ENCODE measurements around the gene WDFY3. TPM values are rescaled to one million over a fixed set of nuclear protein-coding genes. Genes with fewer than 3 reads are reported as not detected.

The WDFY3 gene
- polyA plus RNA-seq, 1 of the 3 experiments (the other 2 are of a cell fraction) = 13.8 TPM

- peak; percentile 43; the same call in 1 of the 2 replicates for TF ChIP-seq TCF12 (IDR thresholded peaks at IDR 0.05)
- no peak for TF ChIP-seq RFX5 (IDR thresholded peaks at IDR 0.05; ENCODE audit: low read length)
- no peak for TF ChIP-seq FOSL2 (IDR thresholded peaks at IDR 0.05; ENCODE audit: borderline replicate concordance, low read depth)
- TF ChIP-seq JUND (IDR thresholded peaks at IDR 0.05) = no peak
- no peak for TF ChIP-seq REST (IDR thresholded peaks at IDR 0.05; ENCODE audit: low read depth, low read length)
- no peak for TF ChIP-seq MXI1 (IDR thresholded peaks at IDR 0.05; ENCODE audit: low read depth, low read length)
- no peak for TF ChIP-seq RAD21 (IDR thresholded peaks at IDR 0.05; ENCODE audit: low read length)
- TF ChIP-seq EP300 (IDR thresholded peaks at IDR 0.05; ENCODE audit: borderline replicate concordance in 1 of 2, low read depth in 1 of 2, low read length in 1 of 2) = no peak
- no peak for TF ChIP-seq SMC3 (IDR thresholded peaks at IDR 0.05; ENCODE audit: low read depth, low read length)
- no peak for TF ChIP-seq CHD2 (IDR thresholded peaks at IDR 0.05; ENCODE audit: low read length, partially characterized antibody)
- TF ChIP-seq PBX3 (IDR thresholded peaks at IDR 0.05) = no peak
- TF ChIP-seq, protein P1, sequence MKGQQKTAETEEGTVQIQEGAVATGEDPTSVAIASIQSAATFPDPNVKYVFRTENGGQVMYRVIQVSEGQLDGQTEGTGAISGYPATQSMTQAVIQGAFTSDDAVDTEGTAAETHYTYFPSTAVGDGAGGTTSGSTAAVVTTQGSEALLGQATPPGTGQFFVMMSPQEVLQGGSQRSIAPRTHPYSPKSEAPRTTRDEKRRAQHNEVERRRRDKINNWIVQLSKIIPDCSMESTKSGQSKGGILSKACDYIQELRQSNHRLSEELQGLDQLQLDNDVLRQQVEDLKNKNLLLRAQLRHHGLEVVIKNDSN (IDR thresholded peaks at IDR 0.05; ENCODE audit: borderline replicate concordance, low read depth) = no peak
- TF ChIP-seq, protein P2, sequence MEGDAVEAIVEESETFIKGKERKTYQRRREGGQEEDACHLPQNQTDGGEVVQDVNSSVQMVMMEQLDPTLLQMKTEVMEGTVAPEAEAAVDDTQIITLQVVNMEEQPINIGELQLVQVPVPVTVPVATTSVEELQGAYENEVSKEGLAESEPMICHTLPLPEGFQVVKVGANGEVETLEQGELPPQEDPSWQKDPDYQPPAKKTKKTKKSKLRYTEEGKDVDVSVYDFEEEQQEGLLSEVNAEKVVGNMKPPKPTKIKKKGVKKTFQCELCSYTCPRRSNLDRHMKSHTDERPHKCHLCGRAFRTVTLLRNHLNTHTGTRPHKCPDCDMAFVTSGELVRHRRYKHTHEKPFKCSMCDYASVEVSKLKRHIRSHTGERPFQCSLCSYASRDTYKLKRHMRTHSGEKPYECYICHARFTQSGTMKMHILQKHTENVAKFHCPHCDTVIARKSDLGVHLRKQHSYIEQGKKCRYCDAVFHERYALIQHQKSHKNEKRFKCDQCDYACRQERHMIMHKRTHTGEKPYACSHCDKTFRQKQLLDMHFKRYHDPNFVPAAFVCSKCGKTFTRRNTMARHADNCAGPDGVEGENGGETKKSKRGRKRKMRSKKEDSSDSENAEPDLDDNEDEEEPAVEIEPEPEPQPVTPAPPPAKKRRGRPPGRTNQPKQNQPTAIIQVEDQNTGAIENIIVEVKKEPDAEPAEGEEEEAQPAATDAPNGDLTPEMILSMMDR (IDR thresholded peaks at IDR 0.05) = peak; percentile 40
- TF ChIP-seq TAF1 (IDR thresholded peaks at IDR 0.05; ENCODE audit: borderline replicate concordance, low read depth, low read length) = no peak
- no peak for TF ChIP-seq POLR2AphosphoS5 (IDR thresholded peaks at IDR 0.05; ENCODE audit: low read depth, low read length)
- TF ChIP-seq SIN3A (IDR thresholded peaks at IDR 0.05; ENCODE audit: borderline replicate concordance, low read depth, low read length) = no peak
- TF ChIP-seq IRF3 (IDR thresholded peaks at IDR 0.05; ENCODE audit: low read depth, low read length) = no peak
- TF ChIP-seq GATA2 (CRISPR knock-in tag; IDR thresholded peaks at IDR 0.05) = no peak
Observed at GRCh38 chr4:84681486-84682274, 284.8 kb downstream of the WDFY3 start (continued).

Measured in SK-N-SH (cell line).